SK-N-MC (cell line): ENCODE data around the gene TAOK2.

Experiments
- EZH2 ChIP-seq: fragments of 200-600 bp; sonication (generic); IDR thresholded peaks from one replicate; pipeline ENCODE4 v1.6.1; 2017; ENCODE audit warnings: antibody characterized with exemption
- FOXP2 ChIP-seq: optimal IDR thresholded peaks from 2 replicates; pipeline ENCODE3; 2011; ENCODE audit warnings: mild to moderate bottlenecking, moderate library complexity; ENCODE audit not compliant: insufficient read depth; ENCODE audit errors: extremely low read length, control extremely low read depth
- POLR2AphosphoS5 ChIP-seq: IDR thresholded peaks from 2 replicates; pipeline ENCODE4 v1.6.1; 2012; ENCODE audit warnings: mild to moderate bottlenecking, low read depth, low read length, borderline replicate concordance

GRCh38 chr16:29962344-29962994 lies 11.2 kb upstream of the TAOK2 start:
- TF ChIP-seq POLR2AphosphoS5 (no peak), EZH2 (no peak), FOXP2 (no peak)
